ENCODE measurements around the gene MED13. TPM values are rescaled to one million over a fixed set of nuclear protein-coding genes. Genes with fewer than 3 reads are reported as not detected.
A peak's percentile ranks its signal among the peaks of the same experiment; 100 is the strongest.

Gene MED13
- total RNA-seq, 1 donor from 2014 or later, result 56.6 TPM

DNA sequence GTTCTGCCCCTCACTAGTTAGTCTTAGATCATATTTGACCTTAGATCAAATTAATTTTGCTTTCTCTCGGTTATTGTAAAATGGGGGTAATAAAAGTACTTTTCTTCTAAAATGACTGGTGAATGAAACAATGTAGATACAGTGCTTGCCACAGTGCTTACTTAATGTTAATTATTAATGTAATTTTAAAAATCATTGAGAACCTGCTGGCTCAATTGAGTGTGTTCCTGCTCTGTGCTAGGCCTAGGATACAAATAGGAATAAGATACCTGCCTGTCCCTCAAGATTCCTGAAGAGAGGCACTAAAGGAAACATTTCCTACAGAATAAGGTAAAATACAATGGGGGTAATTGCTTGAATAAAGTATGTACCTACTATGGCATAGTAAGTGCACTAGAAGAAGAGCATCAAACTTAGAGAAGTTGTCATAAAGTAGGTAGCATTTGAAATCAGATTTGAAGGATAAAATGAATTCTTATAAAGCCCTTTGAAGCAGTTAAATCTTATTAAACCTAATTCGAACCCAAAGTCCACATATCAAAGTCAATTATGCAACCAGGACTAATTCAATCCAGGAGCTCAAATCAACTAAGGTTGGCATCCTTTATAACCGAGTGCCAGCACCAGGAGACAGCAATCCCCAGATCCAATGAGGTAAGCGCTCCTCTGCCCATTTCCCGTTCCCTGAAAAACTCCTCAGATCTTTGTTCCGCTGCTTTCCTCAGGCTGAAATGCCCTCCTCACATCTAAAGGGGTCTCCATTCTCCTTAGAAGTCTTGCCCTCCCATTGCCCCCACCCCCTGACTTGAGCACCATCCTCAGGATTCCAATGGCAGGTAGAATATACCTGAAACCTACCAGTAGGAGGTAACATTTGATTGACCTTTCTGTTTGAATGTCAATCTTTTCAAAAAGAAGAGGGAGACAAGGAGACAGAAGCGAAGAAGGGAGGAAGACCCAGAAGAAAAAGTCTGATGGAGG, 2.4 kb upstream of the MED13 start:
- Mint-ChIP-seq H3K4me1 (ENCODE audit: unreplicated experiment) (peaks cover 14% of the 10 kb centered on the region), H3K27me3 (no peaks in the 10 kb centered on the region), H3K27ac (peak overlapping the region; percentile 48), H3K36me3 (peaks cover 2% of the 10 kb centered on the region), H3K9me3 (no peaks in the 10 kb centered on the region), H3K4me3 (no peak overlapping the region)
- TF ChIP-seq, protein P1, sequence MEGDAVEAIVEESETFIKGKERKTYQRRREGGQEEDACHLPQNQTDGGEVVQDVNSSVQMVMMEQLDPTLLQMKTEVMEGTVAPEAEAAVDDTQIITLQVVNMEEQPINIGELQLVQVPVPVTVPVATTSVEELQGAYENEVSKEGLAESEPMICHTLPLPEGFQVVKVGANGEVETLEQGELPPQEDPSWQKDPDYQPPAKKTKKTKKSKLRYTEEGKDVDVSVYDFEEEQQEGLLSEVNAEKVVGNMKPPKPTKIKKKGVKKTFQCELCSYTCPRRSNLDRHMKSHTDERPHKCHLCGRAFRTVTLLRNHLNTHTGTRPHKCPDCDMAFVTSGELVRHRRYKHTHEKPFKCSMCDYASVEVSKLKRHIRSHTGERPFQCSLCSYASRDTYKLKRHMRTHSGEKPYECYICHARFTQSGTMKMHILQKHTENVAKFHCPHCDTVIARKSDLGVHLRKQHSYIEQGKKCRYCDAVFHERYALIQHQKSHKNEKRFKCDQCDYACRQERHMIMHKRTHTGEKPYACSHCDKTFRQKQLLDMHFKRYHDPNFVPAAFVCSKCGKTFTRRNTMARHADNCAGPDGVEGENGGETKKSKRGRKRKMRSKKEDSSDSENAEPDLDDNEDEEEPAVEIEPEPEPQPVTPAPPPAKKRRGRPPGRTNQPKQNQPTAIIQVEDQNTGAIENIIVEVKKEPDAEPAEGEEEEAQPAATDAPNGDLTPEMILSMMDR (conservative IDR thresholded peaks at IDR 0.05), result no peak
- no peak for DNase-seq (ENCODE audit: extremely low spot score, unreplicated experiment)

DNA sequence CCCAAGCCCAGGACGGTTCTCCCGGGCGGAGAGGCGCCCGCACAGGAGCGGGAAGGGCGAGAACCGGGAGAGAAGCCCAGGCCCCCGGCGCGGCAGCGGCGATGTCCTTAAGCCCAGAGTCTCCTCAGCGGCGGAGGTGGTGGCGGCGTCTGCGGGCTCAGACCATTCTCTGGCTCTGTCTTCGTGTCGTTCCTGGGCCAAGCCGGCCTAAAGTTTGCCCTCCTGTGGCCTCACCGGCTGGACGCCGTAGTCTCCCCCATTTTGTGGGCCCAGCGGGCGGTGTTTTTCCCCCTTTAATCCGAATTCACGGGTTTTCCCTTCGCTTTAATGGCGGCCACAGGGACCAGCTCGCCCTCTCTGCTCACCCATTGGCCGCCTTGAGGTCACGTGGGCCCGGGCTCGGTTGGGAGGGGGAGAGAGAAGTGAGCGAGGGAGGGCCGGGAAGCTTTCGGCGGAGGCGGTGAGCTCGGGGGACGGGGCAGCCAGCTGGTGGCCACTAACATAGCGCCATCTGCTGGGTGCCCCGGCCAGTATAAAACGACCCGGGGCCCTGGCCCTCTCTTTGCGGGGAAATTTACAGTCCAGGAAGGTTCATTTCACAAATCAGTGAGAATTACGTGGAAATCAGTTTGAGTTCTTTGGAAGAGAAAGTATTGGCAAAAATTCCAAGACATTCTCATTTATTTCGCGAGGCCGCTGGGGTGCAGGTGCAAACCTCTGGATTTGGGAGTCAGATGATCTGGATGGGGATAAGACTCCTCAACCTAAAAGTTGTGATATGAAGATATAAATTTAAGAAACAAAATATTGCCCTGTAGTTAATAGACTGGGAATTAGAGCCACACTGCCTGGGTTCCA, 762 bp upstream of the MED13 start:
- H3K4me1 Mint-ChIP-seq (ENCODE audit: unreplicated experiment), result peaks cover 20% of the 10 kb centered on the region
- peak; percentile 97 for DNase-seq (ENCODE audit: extremely low spot score, unreplicated experiment)
- H3K9me3 Mint-ChIP-seq, result no peaks in the 10 kb centered on the region
- no peaks in the 10 kb centered on the region for H3K27me3 Mint-ChIP-seq
- peaks cover 7% of the 10 kb centered on the region for H3K36me3 Mint-ChIP-seq
- H3K27ac Mint-ChIP-seq, result peak overlapping the region; percentile 99
- H3K4me3 Mint-ChIP-seq, result peak overlapping the region; percentile 99
- TF ChIP-seq, protein P1 (conservative IDR thresholded peaks at IDR 0.05), result peak; percentile 99

DNA sequence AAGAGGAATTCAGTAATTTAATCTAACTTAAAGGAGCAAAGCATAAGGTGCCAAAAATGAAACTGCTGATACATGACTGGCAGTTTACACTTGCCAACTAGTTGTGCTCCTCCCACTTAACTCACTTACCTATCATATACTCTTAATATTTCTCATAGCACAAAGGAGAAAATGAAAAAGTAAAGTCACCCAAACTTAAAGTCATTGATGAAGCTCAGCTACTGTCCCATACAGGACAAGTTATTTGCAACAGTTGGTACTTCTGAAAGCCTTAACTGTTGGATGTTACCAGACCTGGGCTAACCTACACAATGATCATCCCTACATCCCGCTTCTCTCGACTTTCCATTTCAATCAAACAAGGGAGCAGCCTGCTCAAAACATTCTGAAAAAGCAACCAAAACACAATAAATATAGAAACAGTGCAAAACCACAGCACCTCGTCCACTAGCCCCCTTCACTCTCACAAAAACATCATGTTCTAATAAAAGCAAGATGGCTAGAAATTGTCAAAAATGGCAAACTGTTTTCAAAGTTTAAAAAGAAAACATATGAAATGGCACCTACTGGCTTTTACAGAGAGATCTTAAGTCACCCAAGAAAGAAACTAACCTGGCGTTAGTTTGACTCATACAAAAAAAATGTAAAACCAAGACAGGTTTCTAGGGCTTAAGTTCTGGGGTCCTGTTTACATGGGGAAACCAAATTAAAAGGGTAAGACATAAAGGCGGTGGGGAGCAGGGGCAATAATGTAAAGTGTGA, 868 bp downstream of the MED13 start:
- peaks cover 12% of the 10 kb centered on the region for H3K36me3 Mint-ChIP-seq
- no peak for DNase-seq (ENCODE audit: extremely low spot score, unreplicated experiment)
- H3K27ac Mint-ChIP-seq, result peak overlapping the region; percentile 95
- TF ChIP-seq, protein P1 (conservative IDR thresholded peaks at IDR 0.05), result no peak
- peaks cover 25% of the 10 kb centered on the region for H3K4me1 Mint-ChIP-seq (ENCODE audit: unreplicated experiment)
- no peaks in the 10 kb centered on the region for H3K9me3 Mint-ChIP-seq
- peak overlapping the region; percentile 98 for H3K4me3 Mint-ChIP-seq
- no peaks in the 10 kb centered on the region for H3K27me3 Mint-ChIP-seq

DNA sequence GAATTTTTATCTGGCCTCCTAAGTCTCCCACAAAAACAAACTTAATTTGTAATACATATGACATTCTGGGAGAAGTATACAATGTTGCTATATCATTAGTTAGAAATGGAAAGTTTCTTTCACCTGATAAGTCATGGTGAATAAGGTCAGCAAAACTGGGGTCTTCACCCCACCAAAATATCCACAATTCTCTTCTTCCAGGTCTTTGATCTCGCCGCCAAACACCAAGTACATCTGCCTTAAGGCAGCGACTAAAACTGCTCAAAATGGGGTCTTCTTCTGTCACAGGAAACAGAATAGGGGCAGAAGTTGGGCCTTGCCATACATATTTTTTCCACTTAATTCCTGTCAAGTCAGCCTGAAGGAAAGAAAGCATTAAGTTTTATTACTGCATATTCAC, 2.1 kb downstream of the MED13 start:
- no peaks in the 10 kb centered on the region for H3K9me3 Mint-ChIP-seq
- TF ChIP-seq, protein P1 (conservative IDR thresholded peaks at IDR 0.05), result no peak
- no peak for DNase-seq (ENCODE audit: extremely low spot score, unreplicated experiment)
- no peaks in the 10 kb centered on the region for H3K27me3 Mint-ChIP-seq
- H3K4me3 Mint-ChIP-seq, result peak overlapping the region; percentile 98
- peaks cover 33% of the 10 kb centered on the region for H3K4me1 Mint-ChIP-seq (ENCODE audit: unreplicated experiment)
- peaks cover 12% of the 10 kb centered on the region for H3K36me3 Mint-ChIP-seq
- H3K27ac Mint-ChIP-seq, result peak overlapping the region; percentile 95

- Mint-ChIP-seq H3K9me3 (no peaks in the 10 kb centered on the region), H3K27me3 (no peaks in the 10 kb centered on the region), H3K4me3 (peak overlapping the region; percentile 98), H3K36me3 (peaks cover 12% of the 10 kb centered on the region), H3K27ac (peak overlapping the region; percentile 37), H3K4me1 (ENCODE audit: unreplicated experiment) (peaks cover 36% of the 10 kb centered on the region)
- DNase-seq (ENCODE audit: extremely low spot score, unreplicated experiment), result no peak
- TF ChIP-seq, protein P1 (conservative IDR thresholded peaks at IDR 0.05), result no peak
Observed at GRCh38 chr17:62062302-62062701, 2.8 kb downstream of the MED13 start.
